ENCODE measurements around the gene SFMBT2. TPM values are rescaled to one million over a fixed set of nuclear protein-coding genes. Genes with fewer than 3 reads are reported as not detected.

Gene SFMBT2
- total RNA-seq, 1 experiment from 2014 or later: 0.05 TPM

DNA sequence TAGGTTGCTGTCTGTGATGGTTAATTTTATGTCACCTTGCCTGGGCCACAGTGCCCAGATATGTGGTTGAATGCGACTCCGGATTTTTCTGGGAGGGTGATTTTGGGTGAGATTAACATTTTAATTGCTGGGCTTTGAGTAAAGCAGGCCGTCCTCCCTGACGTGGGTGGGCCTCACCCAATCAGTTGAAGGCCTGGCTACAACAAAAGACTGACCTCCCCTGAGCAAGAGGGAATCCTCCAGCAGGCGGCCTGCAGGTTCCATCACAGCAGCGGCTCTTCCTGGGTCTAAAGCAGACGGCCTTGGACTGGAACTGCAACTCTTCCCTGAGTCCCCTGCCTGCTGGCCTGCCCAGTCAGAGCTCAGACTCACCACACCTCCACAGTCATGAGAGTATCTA is 114.2 kb downstream of the SFMBT2 start:
- no peaks in the 10 kb centered on the region for H3K4me1 ChIP-seq (replicated peaks)
- no peak overlapping the region for H3K27ac ChIP-seq
- H3K27me3 ChIP-seq (replicated peaks): no peaks in the 10 kb centered on the region
- H3K9me3 ChIP-seq (replicated peaks): no peaks in the 10 kb centered on the region
- no peak for DNase-seq (ENCODE audit: low read depth in 1 of 2, low spot score in 2 of 2)
- H3K4me3 ChIP-seq: no peak overlapping the region
- no peaks in the 10 kb centered on the region for H3K36me3 ChIP-seq

DNA sequence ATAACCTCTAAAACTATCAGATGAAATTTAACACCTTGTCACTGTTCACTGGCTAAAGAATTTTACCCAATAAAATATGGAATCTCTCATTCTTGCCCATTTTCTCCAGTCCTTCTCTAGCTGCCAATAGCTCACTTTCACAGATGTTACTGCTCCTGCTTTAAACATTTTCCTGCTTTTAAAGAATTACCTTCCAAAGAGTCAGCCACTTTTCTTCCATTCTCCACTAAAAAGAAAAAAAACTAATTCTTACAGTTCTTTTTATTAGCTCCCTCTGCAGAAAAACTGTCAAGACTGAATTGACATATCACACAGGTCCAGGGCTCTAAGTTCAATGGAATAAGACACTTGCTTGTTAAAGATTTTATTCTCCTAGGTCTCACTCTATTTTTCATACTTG is 114.8 kb downstream of the SFMBT2 start:
- H3K4me1 ChIP-seq (replicated peaks): no peaks in the 10 kb centered on the region
- H3K36me3 ChIP-seq: no peaks in the 10 kb centered on the region
- H3K27ac ChIP-seq: no peak overlapping the region
- DNase-seq (ENCODE audit: low read depth in 1 of 2, low spot score in 2 of 2): no peak
- no peaks in the 10 kb centered on the region for H3K27me3 ChIP-seq (replicated peaks)
- no peaks in the 10 kb centered on the region for H3K9me3 ChIP-seq (replicated peaks)
- no peak overlapping the region for H3K4me3 ChIP-seq

DNA sequence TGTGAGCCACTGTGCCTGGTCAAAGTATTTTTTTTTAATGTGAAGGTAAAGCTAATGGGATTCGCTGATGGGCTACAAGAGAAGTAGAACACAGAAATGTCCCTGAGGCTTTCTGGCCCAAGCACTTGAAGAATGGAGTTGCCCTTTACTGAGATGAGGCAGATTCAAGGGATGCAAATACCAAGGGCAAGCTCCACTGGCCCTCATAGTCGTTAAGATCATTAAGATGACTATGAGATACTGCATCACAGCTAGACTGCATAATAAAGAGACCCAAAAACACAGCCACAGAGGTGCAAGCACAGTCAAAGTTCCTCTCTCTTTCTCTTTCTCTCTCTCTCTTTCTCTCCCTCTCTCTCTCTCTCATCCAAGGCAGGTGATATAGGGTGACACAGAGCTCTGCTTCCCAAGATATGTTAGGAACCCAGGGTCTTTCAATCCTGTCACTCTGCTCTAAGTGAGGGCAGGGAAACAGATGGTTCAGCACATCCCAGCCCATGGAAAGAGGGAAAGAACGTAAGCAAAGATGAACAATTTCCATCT is 117.4 kb downstream of the SFMBT2 start:
- no peaks in the 10 kb centered on the region for H3K9me3 ChIP-seq (replicated peaks)
- no peaks in the 10 kb centered on the region for H3K36me3 ChIP-seq
- H3K27me3 ChIP-seq (replicated peaks): no peaks in the 10 kb centered on the region
- no peaks in the 10 kb centered on the region for H3K4me1 ChIP-seq (replicated peaks)
- H3K27ac ChIP-seq: no peak overlapping the region
- H3K4me3 ChIP-seq: no peak overlapping the region
- no peak for DNase-seq (ENCODE audit: low read depth in 1 of 2, low spot score in 2 of 2)

DNA sequence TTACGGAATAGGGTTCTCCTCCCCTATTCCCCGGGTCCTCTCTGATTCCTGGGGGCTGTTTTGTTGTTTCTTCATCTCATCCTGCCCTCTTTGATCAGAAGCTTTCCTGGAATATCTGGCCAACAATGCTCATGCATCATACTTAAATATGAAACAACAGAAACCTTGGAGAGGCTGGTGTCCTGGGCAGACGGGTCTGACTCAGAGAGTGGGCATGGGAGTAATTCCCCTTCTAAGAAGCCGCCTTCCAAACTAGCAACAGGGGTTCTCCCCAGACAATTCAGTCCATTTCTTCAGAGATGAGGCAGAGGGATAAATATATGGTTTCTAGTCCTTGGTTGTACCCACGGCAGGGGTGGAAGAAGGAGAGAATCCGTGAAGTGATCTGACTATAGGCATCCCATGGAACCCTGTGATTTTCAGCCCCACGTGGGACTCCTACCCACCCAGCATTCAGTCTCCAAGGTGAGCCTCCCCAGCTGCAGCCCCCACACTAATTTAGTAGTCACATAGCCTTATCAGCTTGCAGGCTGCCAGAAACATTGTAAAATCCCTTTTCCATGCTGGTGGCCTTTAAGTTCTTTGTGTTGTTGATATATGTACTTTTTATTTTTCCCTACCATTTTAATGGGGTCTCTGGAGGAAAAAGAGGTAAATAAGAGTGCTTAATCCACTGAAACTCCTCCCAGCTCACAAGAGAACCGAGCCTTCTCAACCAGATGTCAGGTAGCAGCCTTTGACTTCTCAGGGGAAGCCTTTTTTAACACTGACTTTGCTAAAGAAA is 119.2 kb downstream of the SFMBT2 start:
- no peaks in the 10 kb centered on the region for H3K4me1 ChIP-seq (replicated peaks)

DNA sequence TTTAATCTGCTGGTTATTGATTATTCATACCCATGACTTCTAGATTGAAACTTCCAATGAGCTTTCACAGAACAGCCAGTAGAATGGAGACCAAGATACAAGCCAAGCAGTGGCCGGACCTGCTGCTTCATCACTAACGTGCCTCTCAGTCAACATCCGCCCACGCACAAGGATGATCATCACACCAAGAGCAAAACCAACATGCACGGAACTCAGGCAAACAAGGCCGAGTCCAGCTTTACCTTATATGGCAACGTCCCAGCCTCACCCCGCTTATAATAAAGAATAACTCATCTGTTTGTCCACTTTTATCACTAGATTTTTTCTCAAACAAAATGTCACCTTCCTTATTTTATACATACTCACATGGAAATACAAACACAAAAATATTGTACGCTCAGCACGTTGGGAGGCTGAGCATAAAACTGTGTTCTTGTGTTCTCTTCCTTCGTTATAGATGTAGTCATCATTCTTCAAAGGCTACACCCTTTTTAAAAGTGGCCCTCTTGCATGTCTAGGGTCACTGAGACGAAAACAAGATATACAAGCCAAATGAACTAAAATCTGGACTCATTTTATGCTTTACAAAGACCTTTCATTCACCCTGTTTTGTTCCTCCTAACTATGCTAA is 122.7 kb downstream of the SFMBT2 start:
- Histone ChIP-seq H3K36me3 (no peaks in the 10 kb centered on the region), H3K9me3 (replicated peaks) (no peaks in the 10 kb centered on the region), H3K27me3 (replicated peaks) (no peaks in the 10 kb centered on the region), H3K4me3 (no peak overlapping the region), H3K27ac (no peak overlapping the region), H3K4me1 (replicated peaks) (no peaks in the 10 kb centered on the region)
- DNase-seq (ENCODE audit: low read depth in 1 of 2, low spot score in 2 of 2): no peak

More for the DNA sequence above, 119.2 kb downstream of the SFMBT2 start:
- no peak for DNase-seq (ENCODE audit: low read depth in 1 of 2, low spot score in 2 of 2)
- Histone ChIP-seq H3K27ac (no peak overlapping the region), H3K27me3 (replicated peaks) (no peaks in the 10 kb centered on the region), H3K9me3 (replicated peaks) (no peaks in the 10 kb centered on the region), H3K4me3 (no peak overlapping the region), H3K36me3 (no peaks in the 10 kb centered on the region)

DNA sequence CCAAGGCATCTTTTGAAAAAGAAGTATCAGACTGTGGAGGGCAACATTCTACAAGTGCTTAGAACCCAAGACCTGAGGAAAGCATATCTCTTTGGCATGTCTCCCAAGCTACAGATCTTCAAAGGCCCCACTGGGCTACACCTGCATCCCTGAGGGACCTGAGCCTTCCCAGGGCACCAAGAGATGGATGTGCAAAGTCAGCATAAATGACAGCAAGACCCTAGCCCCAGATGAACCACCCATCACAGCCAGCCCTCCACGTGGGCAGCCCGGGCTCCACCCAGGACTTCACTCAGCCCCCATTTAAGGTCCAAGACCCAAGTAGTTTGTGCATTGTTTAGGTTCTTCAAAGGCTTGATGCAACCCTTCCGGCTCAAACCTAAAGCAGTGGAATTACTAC is 123.5 kb downstream of the SFMBT2 start:
- H3K36me3 ChIP-seq: no peaks in the 10 kb centered on the region
- H3K27ac ChIP-seq: no peak overlapping the region
- H3K9me3 ChIP-seq (replicated peaks): no peaks in the 10 kb centered on the region
- no peaks in the 10 kb centered on the region for H3K4me1 ChIP-seq (replicated peaks)
- no peak overlapping the region for H3K4me3 ChIP-seq
- no peaks in the 10 kb centered on the region for H3K27me3 ChIP-seq (replicated peaks)
- DNase-seq (ENCODE audit: low read depth in 1 of 2, low spot score in 2 of 2): no peak

DNA sequence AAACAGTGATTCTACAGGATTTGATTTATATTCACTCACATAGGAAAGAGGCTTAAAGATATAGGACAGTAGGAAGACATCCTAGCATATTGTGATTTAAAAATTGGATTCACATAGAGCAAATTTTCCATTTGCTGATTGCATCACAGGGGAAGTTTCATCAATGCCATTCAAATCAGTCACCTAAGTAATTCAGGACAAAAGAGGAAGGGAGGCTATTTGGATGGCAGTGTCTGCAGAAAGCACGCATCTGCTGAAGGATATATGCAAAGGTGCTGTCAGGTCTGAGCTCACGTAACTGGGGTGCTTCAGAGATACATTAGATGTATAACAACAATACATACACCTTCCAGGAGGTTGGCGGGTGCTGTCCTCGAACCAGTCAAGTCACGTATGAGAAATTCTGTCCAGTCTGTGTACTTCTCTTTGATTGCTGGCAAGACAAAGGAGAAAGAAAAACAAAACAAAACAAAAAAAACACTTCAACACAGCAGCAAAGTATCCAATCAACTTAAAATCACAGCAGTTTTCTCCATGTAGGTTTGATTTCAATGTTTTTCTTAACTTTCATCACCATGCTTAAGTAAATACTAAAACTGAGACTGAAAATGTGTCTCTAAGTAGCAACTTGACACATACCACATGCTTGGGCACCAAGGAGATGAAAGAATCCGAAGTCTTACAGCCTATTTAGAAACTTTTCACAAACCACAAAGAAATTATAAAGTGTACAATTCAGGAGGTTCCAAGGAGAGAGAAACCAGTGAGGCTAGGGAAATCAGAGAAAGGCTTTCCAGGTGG is 125.1 kb downstream of the SFMBT2 start:
- Histone ChIP-seq H3K9me3 (replicated peaks) (no peaks in the 10 kb centered on the region), H3K4me1 (replicated peaks) (no peaks in the 10 kb centered on the region), H3K36me3 (no peaks in the 10 kb centered on the region), H3K4me3 (no peak overlapping the region), H3K27ac (no peak overlapping the region), H3K27me3 (replicated peaks) (no peaks in the 10 kb centered on the region)
- DNase-seq (ENCODE audit: low read depth in 1 of 2, low spot score in 2 of 2): no peak

DNA sequence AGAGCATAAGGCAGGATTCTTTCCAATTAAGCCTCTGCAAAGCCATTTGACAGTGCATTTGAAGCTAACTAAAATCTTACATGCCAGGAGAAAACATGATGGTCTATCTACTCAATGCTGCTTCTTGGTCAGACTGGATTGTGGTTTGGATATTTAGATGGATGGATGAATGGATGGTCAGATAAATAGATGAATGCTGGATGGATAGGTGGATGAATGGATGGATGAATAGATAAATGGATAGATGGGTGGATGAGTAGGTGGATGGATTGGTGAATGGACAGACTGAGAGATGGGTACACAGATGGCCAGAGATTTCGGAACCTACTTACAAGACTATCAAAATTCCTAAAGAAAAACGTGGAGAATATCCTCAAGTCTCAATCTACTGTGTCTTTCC is 127.6 kb downstream of the SFMBT2 start:
- Histone ChIP-seq H3K27ac (no peak overlapping the region), H3K4me1 (replicated peaks) (no peaks in the 10 kb centered on the region), H3K9me3 (replicated peaks) (no peaks in the 10 kb centered on the region), H3K36me3 (no peaks in the 10 kb centered on the region), H3K4me3 (no peak overlapping the region), H3K27me3 (replicated peaks) (no peaks in the 10 kb centered on the region)
- no peak for DNase-seq (ENCODE audit: low read depth in 1 of 2, low spot score in 2 of 2)

DNA sequence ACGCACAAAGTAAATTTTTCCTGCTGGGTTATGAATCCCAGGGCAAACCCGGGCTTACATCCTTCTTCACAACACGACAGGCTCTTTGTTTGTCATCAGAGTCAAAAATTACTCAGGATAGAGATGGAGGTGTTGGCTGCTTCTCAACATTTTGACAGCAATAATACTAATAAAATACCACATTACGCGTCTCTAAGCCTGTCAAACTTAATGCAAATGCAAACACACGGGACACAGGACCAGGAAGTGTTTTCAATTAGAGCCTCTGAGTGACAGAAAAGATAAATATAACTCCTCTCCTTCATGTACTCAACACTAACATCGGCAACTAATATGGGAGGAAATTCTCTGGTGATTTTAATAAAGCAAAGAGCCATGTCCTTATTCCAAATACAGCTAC is 128.4 kb downstream of the SFMBT2 start:
- DNase-seq (ENCODE audit: low read depth in 1 of 2, low spot score in 2 of 2): no peak
- Histone ChIP-seq H3K9me3 (replicated peaks) (no peaks in the 10 kb centered on the region), H3K4me1 (replicated peaks) (no peaks in the 10 kb centered on the region), H3K36me3 (no peaks in the 10 kb centered on the region), H3K27ac (no peak overlapping the region), H3K27me3 (replicated peaks) (no peaks in the 10 kb centered on the region), H3K4me3 (no peak overlapping the region)

DNA sequence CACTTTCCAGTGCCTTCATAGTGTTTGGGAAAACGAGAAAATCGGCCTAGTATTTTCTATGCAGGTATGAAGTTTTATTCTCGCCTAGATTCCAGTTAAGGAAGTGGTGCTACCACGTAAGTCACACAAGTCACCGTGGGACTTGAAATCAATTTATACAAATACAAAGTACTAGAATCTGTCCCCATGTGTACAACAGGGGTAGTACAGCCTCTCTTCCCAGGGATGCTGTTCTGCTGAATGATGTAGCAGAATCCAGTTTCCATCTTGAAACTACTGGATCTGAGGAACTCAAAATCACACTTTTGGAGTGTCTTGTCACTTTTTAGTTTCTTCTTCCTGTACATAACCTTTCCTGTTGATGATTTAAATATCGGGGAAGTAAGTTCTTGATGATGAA is 129.4 kb downstream of the SFMBT2 start:
- Histone ChIP-seq H3K27me3 (replicated peaks) (no peaks in the 10 kb centered on the region), H3K36me3 (no peaks in the 10 kb centered on the region)

DNA sequence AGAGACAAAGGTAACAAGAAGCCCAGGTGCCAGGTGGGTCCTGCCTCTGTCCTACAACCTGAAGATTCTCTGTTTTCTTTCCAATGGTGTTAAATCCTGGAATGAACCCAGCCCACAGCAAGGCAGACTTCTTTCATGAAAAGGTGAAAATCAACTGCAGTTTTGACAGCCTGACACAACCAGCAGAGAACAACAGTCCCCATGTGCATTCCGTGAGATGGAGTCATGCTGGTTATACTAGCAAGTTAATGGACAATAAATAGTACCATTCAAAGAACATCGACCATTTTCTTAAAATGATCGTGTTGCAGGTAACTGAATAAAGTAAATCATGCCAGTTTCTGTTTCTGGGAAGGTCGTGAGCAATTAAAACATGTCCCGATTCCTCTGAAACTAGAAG is 131.5 kb downstream of the SFMBT2 start:
- Histone ChIP-seq H3K4me1 (replicated peaks) (no peaks in the 10 kb centered on the region), H3K4me3 (no peak overlapping the region), H3K27me3 (replicated peaks) (no peaks in the 10 kb centered on the region), H3K27ac (no peak overlapping the region), H3K9me3 (replicated peaks) (no peaks in the 10 kb centered on the region), H3K36me3 (no peaks in the 10 kb centered on the region)
- no peak for DNase-seq (ENCODE audit: low read depth in 1 of 2, low spot score in 2 of 2)

More for the DNA sequence above, 129.4 kb downstream of the SFMBT2 start:
- DNase-seq (ENCODE audit: low read depth in 1 of 2, low spot score in 2 of 2): no peak
- no peak overlapping the region for H3K27ac ChIP-seq
- H3K9me3 ChIP-seq (replicated peaks): no peaks in the 10 kb centered on the region
- H3K4me1 ChIP-seq (replicated peaks): no peaks in the 10 kb centered on the region
- no peak overlapping the region for H3K4me3 ChIP-seq

DNA sequence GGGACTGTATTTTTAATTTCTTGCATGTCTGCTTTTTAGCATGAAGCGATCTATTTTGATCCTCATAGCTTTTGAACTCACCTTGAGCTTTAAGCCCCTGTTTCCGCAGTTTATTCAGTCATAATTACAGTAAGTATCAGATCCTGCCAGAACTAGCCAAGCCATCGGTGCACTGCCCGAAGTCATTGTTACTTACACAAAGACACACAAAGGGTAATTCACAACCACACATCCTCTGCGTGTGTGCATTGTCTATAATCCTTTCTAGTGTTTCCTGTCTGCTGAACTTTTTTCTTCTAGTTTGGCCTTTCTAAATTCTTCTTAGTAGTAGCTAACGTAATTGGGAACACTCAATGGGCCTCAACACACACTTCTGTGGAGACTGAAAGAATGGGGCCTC is 133.0 kb downstream of the SFMBT2 start:
- Histone ChIP-seq H3K4me1 (replicated peaks) (no peaks in the 10 kb centered on the region), H3K36me3 (no peaks in the 10 kb centered on the region), H3K27ac (no peak overlapping the region), H3K27me3 (replicated peaks) (no peaks in the 10 kb centered on the region), H3K9me3 (replicated peaks) (no peaks in the 10 kb centered on the region), H3K4me3 (no peak overlapping the region)
- DNase-seq (ENCODE audit: low read depth in 1 of 2, low spot score in 2 of 2): no peak

DNA sequence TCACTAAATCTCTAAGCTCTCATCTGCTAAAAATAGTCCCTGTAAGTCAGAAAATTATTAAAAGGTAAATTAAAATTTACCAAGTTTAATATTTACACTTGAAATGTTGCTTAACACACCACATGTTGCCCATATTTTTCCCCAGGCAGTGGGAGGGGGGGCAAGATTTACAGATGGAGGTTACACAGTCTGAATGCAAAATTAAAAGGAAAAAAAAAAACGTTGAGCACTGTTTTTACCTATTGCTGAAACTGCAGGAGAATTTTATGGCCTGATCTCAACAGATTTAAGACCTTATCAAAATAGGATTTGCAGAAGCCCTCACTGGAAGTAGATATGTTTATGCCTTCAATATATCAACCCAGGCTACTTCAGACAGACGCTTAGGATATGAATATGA is 133.4 kb downstream of the SFMBT2 start:
- no peaks in the 10 kb centered on the region for H3K36me3 ChIP-seq
- no peaks in the 10 kb centered on the region for H3K9me3 ChIP-seq (replicated peaks)
- no peak overlapping the region for H3K4me3 ChIP-seq
- no peak overlapping the region for H3K27ac ChIP-seq
- DNase-seq (ENCODE audit: low read depth in 1 of 2, low spot score in 2 of 2): no peak
- no peaks in the 10 kb centered on the region for H3K4me1 ChIP-seq (replicated peaks)
- H3K27me3 ChIP-seq (replicated peaks): no peaks in the 10 kb centered on the region
